ENCODE measurements around the gene TOGARAM2. TPM values are rescaled to one million over a fixed set of nuclear protein-coding genes. Genes with fewer than 3 reads are reported as not detected.
A peak's percentile ranks its signal among the peaks of the same experiment; 100 is the strongest.

The TOGARAM2 gene
- total RNA-seq, 1 donor from 2014 or later = 0.35 TPM

- H3K4me3 Mint-ChIP-seq = no peak overlapping the region
- no peaks in the 10 kb centered on the region for H3K36me3 Mint-ChIP-seq (ENCODE audit: low read depth)
- H3K27ac Mint-ChIP-seq (ENCODE audit: unreplicated experiment) = no peak overlapping the region
- DNase-seq (ENCODE audit: low read depth, low spot score) = no peak
- no peaks in the 10 kb centered on the region for H3K9me3 Mint-ChIP-seq
- H3K27me3 Mint-ChIP-seq (ENCODE audit: low read depth) = no peaks in the 10 kb centered on the region
- TF ChIP-seq CTCF (conservative IDR thresholded peaks at IDR 0.05) = no peak
- peaks cover 7% of the 10 kb centered on the region for H3K4me1 Mint-ChIP-seq
These were observed 70.6 kb downstream of the TOGARAM2 start for GRCh38 chr2:29051730-29052129.

GRCh38 chr2:29052807-29053206 lies 71.7 kb downstream of the TOGARAM2 start:
- Mint-ChIP-seq H3K4me1 (peaks cover 7% of the 10 kb centered on the region), H3K9me3 (no peaks in the 10 kb centered on the region), H3K36me3 (ENCODE audit: low read depth) (no peaks in the 10 kb centered on the region), H3K4me3 (no peak overlapping the region), H3K27ac (ENCODE audit: unreplicated experiment) (no peak overlapping the region), H3K27me3 (ENCODE audit: low read depth) (no peaks in the 10 kb centered on the region)
- TF ChIP-seq CTCF (conservative IDR thresholded peaks at IDR 0.05) = no peak
- DNase-seq (ENCODE audit: low read depth, low spot score) = no peak

- H3K4me3 Mint-ChIP-seq = no peak overlapping the region
- no peaks in the 10 kb centered on the region for H3K27me3 Mint-ChIP-seq (ENCODE audit: low read depth)
- H3K36me3 Mint-ChIP-seq (ENCODE audit: low read depth) = no peaks in the 10 kb centered on the region
- DNase-seq (ENCODE audit: low read depth, low spot score) = no peak
- peaks cover 7% of the 10 kb centered on the region for H3K4me1 Mint-ChIP-seq
- no peak overlapping the region for H3K27ac Mint-ChIP-seq (ENCODE audit: unreplicated experiment)
- TF ChIP-seq CTCF (conservative IDR thresholded peaks at IDR 0.05) = no peak
- H3K9me3 Mint-ChIP-seq = no peaks in the 10 kb centered on the region
These were observed 72.1 kb downstream of the TOGARAM2 start for GRCh38 chr2:29053223-29053622.

- H3K4me1 Mint-ChIP-seq = peaks cover 7% of the 10 kb centered on the region
- no peaks in the 10 kb centered on the region for H3K36me3 Mint-ChIP-seq (ENCODE audit: low read depth)
- H3K9me3 Mint-ChIP-seq = no peaks in the 10 kb centered on the region
- no peak overlapping the region for H3K4me3 Mint-ChIP-seq
- no peak overlapping the region for H3K27ac Mint-ChIP-seq (ENCODE audit: unreplicated experiment)
- no peaks in the 10 kb centered on the region for H3K27me3 Mint-ChIP-seq (ENCODE audit: low read depth)
- DNase-seq (ENCODE audit: low read depth, low spot score) = no peak
- peak; percentile 34 for TF ChIP-seq CTCF (conservative IDR thresholded peaks at IDR 0.05)
These were observed 72.7 kb downstream of the TOGARAM2 start for GRCh38 chr2:29053670-29054400.

- no peaks in the 10 kb centered on the region for H3K9me3 Mint-ChIP-seq
- H3K4me1 Mint-ChIP-seq = peaks cover 8% of the 10 kb centered on the region
- no peak for TF ChIP-seq CTCF (conservative IDR thresholded peaks at IDR 0.05)
- no peaks in the 10 kb centered on the region for H3K36me3 Mint-ChIP-seq (ENCODE audit: low read depth)
- H3K27me3 Mint-ChIP-seq (ENCODE audit: low read depth) = no peaks in the 10 kb centered on the region
- H3K4me3 Mint-ChIP-seq = no peak overlapping the region
- DNase-seq (ENCODE audit: low read depth, low spot score) = no peak
- no peak overlapping the region for H3K27ac Mint-ChIP-seq (ENCODE audit: unreplicated experiment)
These were observed 73.3 kb downstream of the TOGARAM2 start for GRCh38 chr2:29054430-29054829.

All from neural crest cell (in vitro differentiated cells).